ENCODE results near the gene ARHGAP6.

DNA sequence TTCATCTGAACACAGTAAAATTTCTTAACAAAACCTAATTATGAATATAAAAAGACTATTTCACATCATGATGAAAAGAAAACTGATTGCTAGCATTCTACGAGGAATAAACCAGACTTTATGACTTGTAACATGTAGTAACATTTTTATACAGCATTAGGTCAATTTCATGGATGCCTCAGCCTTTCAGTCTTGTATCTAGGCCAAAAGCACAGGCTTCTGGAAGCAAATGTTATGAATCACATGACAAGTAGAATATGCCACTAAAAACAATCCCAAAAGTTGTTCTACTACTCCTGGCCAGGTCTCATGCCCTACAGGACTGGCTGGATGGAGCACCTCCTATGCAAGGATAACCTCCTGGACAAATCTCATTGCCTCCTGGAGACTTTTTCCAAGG lies 101.2 kb downstream of the ARHGAP6 start:
- no peak for TF ChIP-seq SUZ12 (IDR thresholded peaks at IDR 0.05; ENCODE audit: extremely low read depth, insufficient read depth, insufficient read length)
- no peak for TF ChIP-seq YY1 (IDR thresholded peaks at IDR 0.05; ENCODE audit: insufficient read depth, insufficient read length)
- TF ChIP-seq ZNF274 (IDR thresholded peaks at IDR 0.05; ENCODE audit: low read depth, low read length): no peak
